GF-D8 (cell line): ENCODE data around the gene ATP5F1D.

Experiments used
- DNase-seq: peaks from one replicate; lab custom pipeline; 2025; lab: John Stamatoyannopoulos, UW

Gene ATP5F1D

GRCh38 chr19:1270854-1271527 lies 29.4 kb downstream of the ATP5F1D start:
- DNase-seq: no peak

GRCh38 chr19:1271528-1272422 lies 30.2 kb downstream of the ATP5F1D start:
- no peak for DNase-seq

- DNase-seq: no peak
These were observed 31.1 kb downstream of the ATP5F1D start for GRCh38 chr19:1272423-1273262.

- no peak for DNase-seq
These were observed 31.9 kb downstream of the ATP5F1D start for GRCh38 chr19:1273263-1274041.

- DNase-seq: no peak
These were observed 32.7 kb downstream of the ATP5F1D start for GRCh38 chr19:1274081-1274851.

- no peak for DNase-seq
These were observed 33.3 kb downstream of the ATP5F1D start for GRCh38 chr19:1274852-1275259.

GRCh38 chr19:1275260-1275975 lies 33.9 kb downstream of the ATP5F1D start, which contains the start of gene FAM174C:
Gene FAM174C (plus strand): TSS chr19:1275530. CDS start chr19:1275550, 20 bp downstream.
- peak; percentile 92 for DNase-seq

- no peak for DNase-seq
These were observed 34.6 kb downstream of the ATP5F1D start for GRCh38 chr19:1275976-1276627.

- peak; percentile 21 for DNase-seq
These were observed 35.1 kb downstream of the ATP5F1D start for GRCh38 chr19:1276628-1277022.

GRCh38 chr19:1277061-1277460 lies 35.5 kb downstream of the ATP5F1D start:
- no peak for DNase-seq

GRCh38 chr19:1278074-1278473 lies 36.5 kb downstream of the ATP5F1D start:
- DNase-seq: no peak

- no peak for DNase-seq
These were observed 37.4 kb downstream of the ATP5F1D start for GRCh38 chr19:1278713-1279660.

- peak; percentile 23 for DNase-seq
These were observed 38.3 kb downstream of the ATP5F1D start for GRCh38 chr19:1279782-1280341.

- DNase-seq: no peak
These were observed 39.4 kb downstream of the ATP5F1D start for GRCh38 chr19:1280636-1281568.

- DNase-seq: no peak
These were observed 40.2 kb downstream of the ATP5F1D start for GRCh38 chr19:1281569-1282287.

GRCh38 chr19:1282588-1283206 lies 41.1 kb downstream of the ATP5F1D start:
- no peak for DNase-seq
